ENCODE measurements around the gene PDCD6IP. TPM values are rescaled to one million over a fixed set of nuclear protein-coding genes. Genes with fewer than 3 reads are reported as not detected.

Gene PDCD6IP
- total and polyA plus RNA-seq, 2 of the 13 experiments (the other 11 are each of a cell fraction or from before 2014, with no cell fraction given) = 62.5 to 85.6 TPM

- H4K20me1 ChIP-seq (ENCODE audit: insufficient read depth, low read length) = no peaks in the 10 kb centered on the region
- no peaks in the 10 kb centered on the region for H3K79me2 ChIP-seq (ENCODE audit: insufficient read depth, low read length)
- no TSS peak for BruUV-seq (replicated peaks)
- ATAC-seq (no peak; the same call in 2 of the 3 replicates), DNase-seq (ENCODE audit: low spot score) (no peak), FAIRE-seq (no peak)
- peaks cover 12% of the 10 kb centered on the region for H3K4me1 ChIP-seq (ENCODE audit: insufficient read depth, low read length)
- H3K27ac ChIP-seq (ENCODE audit: extremely low read length, insufficient read depth, low read length) = no peak overlapping the region
- 60% methylated on average over 11 of the region's 14 CpGs for WGBS (ENCODE audit: low lambda C conversion rate)
- H3K36me3 ChIP-seq (replicated peaks in 1 of 2; ENCODE audit: control insufficient read depth in 1 of 2, insufficient read depth in 2 of 2, low read length in 2 of 2) = no peaks in the 10 kb centered on the region
- no peak overlapping the region for H3K9ac ChIP-seq (ENCODE audit: insufficient read depth, low read depth, low read length)
- H3K4me2 ChIP-seq (ENCODE audit: low read depth, low read length) = no peak overlapping the region
- H3K9me3 ChIP-seq (ENCODE audit: low read length) = no peaks in the 10 kb centered on the region
- intact Hi-C loops (cut with micrococcal nuclease; ENCODE audit: unreplicated experiment) (no loop called here), in situ Hi-C loops (cut with HindIII; ENCODE audit: extremely low pct_ligation_motif_present, low pct_unique_long_range_greater_than_20kb) (loop anchor here (5.0 kb wide), 2 partner anchors 136 to 801 kb away; no protein-coding TSS in a partner anchor)
- H3K27me3 ChIP-seq (ENCODE audit: control insufficient read depth in 1 of 2, insufficient read depth in 2 of 2, low read length in 2 of 2) = 0 out of 5 replicates have a peak, but pooled peaks cover 0 to 4% of the 10 kb centered on the region in 2 experiments
- H2AFZ ChIP-seq (ENCODE audit: low read length) = no peak overlapping the region
- CTCF ChIA-PET (ENCODE audit: low intra/inter-chr PET ratio, low total read pairs) = no interaction called here
- no peak overlapping the region for H3K4me3 ChIP-seq (replicated peaks in 1 of 3; ENCODE audit: insufficient read depth in 1 of 3, low read depth in 2 of 3, low read length in 3 of 3)
- POLR2A ChIA-PET = no interaction called here
- TF ChIP-seq ISX (CRISPR knock-in tag; conservative IDR thresholded peaks at IDR 0.05) (no peak), ZSCAN22 (CRISPR knock-in tag; IDR thresholded peaks at IDR 0.05) (no peak), ARNTL (CRISPR knock-in tag; IDR thresholded peaks at IDR 0.05) (no peak), ZNF660 (CRISPR knock-in tag; IDR thresholded peaks at IDR 0.05; ENCODE audit: borderline replicate concordance, low read depth) (no peak), ZFAT (CRISPR knock-in tag; conservative IDR thresholded peaks at IDR 0.05) (no peak), ZFY (CRISPR knock-in tag; IDR thresholded peaks at IDR 0.05) (no peak), SALL2 (CRISPR knock-in tag; IDR thresholded peaks at IDR 0.05) (no peak), ELK4 (CRISPR knock-in tag; IDR thresholded peaks at IDR 0.05; ENCODE audit: borderline replicate concordance) (no peak), CC2D1A (CRISPR knock-in tag; IDR thresholded peaks at IDR 0.05) (no peak), CSRNP1 (CRISPR knock-in tag; IDR thresholded peaks at IDR 0.05) (no peak), ZMAT3 (CRISPR knock-in tag; conservative IDR thresholded peaks at IDR 0.05) (no peak), HCFC1 (IDR thresholded peaks at IDR 0.05; ENCODE audit: low read depth, low read length) (no peak), HOXA7 (CRISPR knock-in tag; IDR thresholded peaks at IDR 0.05) (no peak), CCDC6 (CRISPR knock-in tag; IDR thresholded peaks at IDR 0.05) (no peak), BCLAF1 (IDR thresholded peaks at IDR 0.05) (no peak)
- TF ChIP-seq, protein P1, sequence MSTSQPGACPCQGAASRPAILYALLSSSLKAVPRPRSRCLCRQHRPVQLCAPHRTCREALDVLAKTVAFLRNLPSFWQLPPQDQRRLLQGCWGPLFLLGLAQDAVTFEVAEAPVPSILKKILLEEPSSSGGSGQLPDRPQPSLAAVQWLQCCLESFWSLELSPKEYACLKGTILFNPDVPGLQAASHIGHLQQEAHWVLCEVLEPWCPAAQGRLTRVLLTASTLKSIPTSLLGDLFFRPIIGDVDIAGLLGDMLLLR (CRISPR knock-in tag; IDR thresholded peaks at IDR 0.05) = no peak
- TF ChIP-seq, protein P2, sequence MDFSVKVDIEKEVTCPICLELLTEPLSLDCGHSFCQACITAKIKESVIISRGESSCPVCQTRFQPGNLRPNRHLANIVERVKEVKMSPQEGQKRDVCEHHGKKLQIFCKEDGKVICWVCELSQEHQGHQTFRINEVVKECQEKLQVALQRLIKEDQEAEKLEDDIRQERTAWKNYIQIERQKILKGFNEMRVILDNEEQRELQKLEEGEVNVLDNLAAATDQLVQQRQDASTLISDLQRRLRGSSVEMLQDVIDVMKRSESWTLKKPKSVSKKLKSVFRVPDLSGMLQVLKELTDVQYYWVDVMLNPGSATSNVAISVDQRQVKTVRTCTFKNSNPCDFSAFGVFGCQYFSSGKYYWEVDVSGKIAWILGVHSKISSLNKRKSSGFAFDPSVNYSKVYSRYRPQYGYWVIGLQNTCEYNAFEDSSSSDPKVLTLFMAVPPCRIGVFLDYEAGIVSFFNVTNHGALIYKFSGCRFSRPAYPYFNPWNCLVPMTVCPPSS (IDR thresholded peaks at IDR 0.05) = no peak
Observed at GRCh38 chr3:33881156-33882064, 83.0 kb downstream of the PDCD6IP start.
